IMR-90 (cell line): ENCODE results near the gene ANKRD26. TPM values are rescaled to one million over a fixed set of nuclear protein-coding genes. Genes with fewer than 3 reads are reported as not detected.

ENCODE experiments used
- ATAC-seq: fragments of 200-7000 bp; cut with Tn5 transposase; 2 replicates; pipeline ENCODE4 v1.9.1; 2020; ENCODE audit warnings: low read depth, mild to moderate bottlenecking, moderate library complexity
- BruUV-seq: library from RNA; stranded (reverse); fragments of 400-500 nt; replicated peaks from 2 replicates; lab custom pipeline; 2021; lab: Mats Ljungman, UMichigan
- CTCF ChIA-PET: fragments of 300-600 bp; formaldehyde crosslinking; extraction: SDS; loops from one replicate; lab custom pipeline; 2021; ENCODE audit warnings: antibody characterized with exemption; lab: Yijun Ruan, JAX
- POLR2A ChIA-PET: fragments of 300-600 bp; sonication (Branson Sonifier 250); formaldehyde crosslinking; loops from one replicate; lab custom pipeline; 2022; ENCODE audit warnings: antibody characterized with exemption; ENCODE audit not compliant: unreplicated experiment; lab: Charles Lee
- DNase-seq: peaks from one replicate; pipeline ENCODE4 v3.0.0; 2013
- H2AFZ ChIP-seq: replicated peaks from 2 replicates; pipeline ENCODE3; 2013; ENCODE audit warnings: low read length, mild to moderate bottlenecking; ENCODE audit not compliant: poor library complexity
- H2AK5ac ChIP-seq: 2 replicates; pipeline ENCODE4 v1.6.1; 2013; ENCODE audit warnings: low read depth, low read length, inconsistent platforms
- H2AK9ac ChIP-seq: replicated peaks from 2 replicates; pipeline ENCODE3; 2013; ENCODE audit warnings: mild to moderate bottlenecking, low read depth, low read length, moderate library complexity; ENCODE audit not compliant: poor library complexity
- H2BK120ac ChIP-seq: 2 replicates; pipeline ENCODE4 v1.6.1; 2013; ENCODE audit warnings: low read depth, low read length, inconsistent platforms
- H2BK15ac ChIP-seq: 3 replicates; pipeline ENCODE4 v1.6.1; 2013; ENCODE audit warnings: low read depth, low read length, inconsistent platforms
- H2BK20ac ChIP-seq: 2 replicates; pipeline ENCODE4 v1.6.1; 2013; ENCODE audit warnings: low read depth, mild to moderate bottlenecking, inconsistent platforms, low read length, moderate library complexity
- H2BK5ac ChIP-seq: 2 replicates; pipeline ENCODE4 v1.6.1; 2013; ENCODE audit warnings: mild to moderate bottlenecking, low read depth, low read length, inconsistent platforms; ENCODE audit not compliant: poor library complexity, severe bottlenecking
- H3K14ac ChIP-seq: replicated peaks from 2 replicates; pipeline ENCODE4 v1.6.1; 2013; ENCODE audit warnings: low read depth, low read length, inconsistent platforms
- H3K18ac ChIP-seq: 2 replicates; pipeline ENCODE4 v1.6.1; 2013; ENCODE audit warnings: low read depth, low read length, control low read depth
- H3K23ac ChIP-seq: 2 replicates; pipeline ENCODE4 v1.6.1; 2013; ENCODE audit warnings: low read depth, low read length, inconsistent platforms
- H3K27ac ChIP-seq: 2 replicates; pipeline ENCODE4 v1.5.1; 2013; ENCODE audit warnings: mild to moderate bottlenecking, control low read depth, low read length; ENCODE audit not compliant: insufficient read depth
- H3K27me3 ChIP-seq: 2 replicates; pipeline ENCODE4 v1.6.1; 2013; ENCODE audit warnings: low read length; ENCODE audit not compliant: control insufficient read depth, insufficient read depth
- H3K36me3 ChIP-seq: 2 replicates; pipeline ENCODE4 v1.6.1; 2013; ENCODE audit warnings: low read length, mixed read lengths; ENCODE audit not compliant: control insufficient read depth, insufficient read depth
- H3K4ac ChIP-seq: 2 replicates; pipeline ENCODE4 v1.6.1; 2013; ENCODE audit warnings: low read depth, low read length, inconsistent platforms
- H3K4me1 ChIP-seq: 2 replicates; pipeline ENCODE4 v1.6.1; 2013; ENCODE audit warnings: low read length, mixed read lengths; ENCODE audit not compliant: control insufficient read depth, insufficient read depth
- H3K4me2 ChIP-seq: 2 replicates; pipeline ENCODE4 v1.6.1; 2013; ENCODE audit warnings: low read depth, mild to moderate bottlenecking, control low read depth, low read length, moderate library complexity
- H3K4me3 ChIP-seq: 2 replicates; pipeline ENCODE4 v1.5.1; 2013; ENCODE audit warnings: low read depth, mild to moderate bottlenecking, control low read depth, low read length, moderate library complexity; ENCODE audit not compliant: insufficient read depth
- H3K56ac ChIP-seq: 2 replicates; pipeline ENCODE4 v1.6.1; 2013; ENCODE audit warnings: low read length, inconsistent platforms; ENCODE audit not compliant: insufficient read depth; ENCODE audit errors: extremely low read depth
- H3K79me1 ChIP-seq, 2 experiments: 2 replicates each; pipeline ENCODE4 v1.6.1; 2013; ENCODE audit warnings: low read length in 2 of 2, inconsistent platforms in 1 of 2, low read depth in 1 of 2
- H3K9ac ChIP-seq: 2 replicates; pipeline ENCODE4 v1.6.1; 2013; ENCODE audit warnings: low read depth, low read length, control low read depth
- H3K9me1 ChIP-seq: 2 replicates; pipeline ENCODE4 v1.6.1; 2013; ENCODE audit warnings: low read length, inconsistent platforms; ENCODE audit not compliant: insufficient read depth
- H3K9me3 ChIP-seq: 2 replicates; pipeline ENCODE4 v1.6.1; 2013; ENCODE audit warnings: low read length; ENCODE audit not compliant: control insufficient read depth, insufficient read depth
- H4K20me1 ChIP-seq: 2 replicates; pipeline ENCODE4 v1.6.1; 2013; ENCODE audit warnings: low read length, inconsistent platforms; ENCODE audit not compliant: insufficient read depth
- H4K5ac ChIP-seq: 2 replicates; pipeline ENCODE4 v1.6.1; 2013; ENCODE audit warnings: mild to moderate bottlenecking, low read depth, low read length, control low read depth
- H4K8ac ChIP-seq, 2 experiments: 2 replicates each; pipeline ENCODE4 v1.6.1; 2013; ENCODE audit warnings: low read depth in 2 of 2, low read length in 2 of 2, control low read depth in 1 of 2, inconsistent platforms in 1 of 2
- H4K91ac ChIP-seq: 2 replicates; pipeline ENCODE4 v1.6.1; 2013; ENCODE audit warnings: low read depth, low read length, inconsistent platforms; ENCODE audit not compliant: insufficient read depth
- CTCF ChIP-seq: conservative IDR thresholded peaks from 2 replicates; pipeline ENCODE4 v1.5.1; 2012; ENCODE audit warnings: mild to moderate bottlenecking, low read depth, low read length, improper control_type of control experiment
- FOS ChIP-seq: fragments of 150-350 bp; IDR thresholded peaks from 2 replicates; pipeline ENCODE4 v1.6.1; 2016; ENCODE audit warnings: low read depth, low read length
- MAZ ChIP-seq: IDR thresholded peaks from 2 replicates; pipeline ENCODE4 v1.6.1; 2012; ENCODE audit warnings: low read depth, mild to moderate bottlenecking, low read length, improper control_type of control experiment, moderate library complexity, borderline replicate concordance
- POLR2A ChIP-seq: IDR thresholded peaks from 2 replicates; pipeline ENCODE4 v1.6.1; 2012; ENCODE audit warnings: mild to moderate bottlenecking, low read depth, low read length
- RAD21 ChIP-seq: IDR thresholded peaks from 2 replicates; pipeline ENCODE4 v1.6.1; 2012; ENCODE audit warnings: low read length, improper control_type of control experiment
- RCOR1 ChIP-seq: IDR thresholded peaks from 2 replicates; pipeline ENCODE4 v1.6.1; 2012; ENCODE audit warnings: mild to moderate bottlenecking, low read length, improper control_type of control experiment; ENCODE audit not compliant: insufficient replicate concordance
- WGBS, 2 experiments: methylation state at CpG; one replicate each; pipeline versions ENCODE4 v1.1.5 to v1.1.7; 2013; ENCODE audit warnings: missing lambda C conversion rate in 2 of 2; ENCODE audit not compliant: insufficient read length in 1 of 2; ENCODE audit errors: extremely low coverage in 2 of 2; 5-methylcytosine and 5-hydroxymethylcytosine counted together
- dilution Hi-C: fragments of 300-500 bp; cut with HindIII; formaldehyde crosslinking; loops from one replicate; pipeline ENCODE4 v1.14.3; 2018; ENCODE audit warnings: low sequenced_read_pairs; ENCODE audit not compliant: unreplicated experiment
- in situ Hi-C: fragments of 300-500 bp; cut with MboI; formaldehyde crosslinking; loops from 3 replicates; pipeline ENCODE4 v1.14.3; 2019; ENCODE audit warnings: low sequenced_read_pairs, inconsistent platforms, mixed read lengths
- intact Hi-C: fragments of 100-400 bp; cut with micrococcal nuclease; formaldehyde crosslinking; loops from 2 replicates; pipeline ENCODE4 v1.10.0; 2022
- polyA plus RNA-seq, 3 experiments: library from polyadenylated mRNA; depleted of rRNA; stranded (reverse); fragments of >200 nt; gene quantifications; 2 replicates each; pipeline ENCODE4 v1.2.3, GENCODE V29; 2012; ENCODE audit warnings: low replicate concordance in 1 of 3
- total RNA-seq: library from RNA; depleted of rRNA; stranded (reverse); fragments of >200 nt; gene quantifications from 2 replicates; pipeline ENCODE4 v1.2.3, GENCODE V29; 2012

Gene ANKRD26
- total and polyA plus RNA-seq, 2 of the 4 experiments (the other 2 are of a cell fraction) = 1.3 to 4.8 TPM

GRCh38 chr10:27038168-27038567 is 62.1 kb downstream of the ANKRD26 start:
- no peak overlapping the region for H3K27ac ChIP-seq
- DNase-seq (no peak), ATAC-seq (no peak)
- no TSS peak for BruUV-seq
- H4K20me1 ChIP-seq = no peaks in the 10 kb centered on the region
- H3K4me1 ChIP-seq = peaks cover 6% of the 10 kb centered on the region; the same call in 1 of the 2 replicates
- H3K36me3 ChIP-seq = peaks cover 11% of the 10 kb centered on the region
- no peaks in the 10 kb centered on the region for H3K79me1 ChIP-seq
- intact Hi-C loops = no loop called here
- H3K18ac ChIP-seq = no peak overlapping the region
- no peak overlapping the region for H3K56ac ChIP-seq
- ChIA-PET CTCF (no interaction called here), POLR2A (no interaction called here)
- TF ChIP-seq RAD21 (no peak), RCOR1 (no peak), MAZ (no peak), CTCF (no peak), POLR2A (no peak), FOS (no peak)
- H2AK5ac ChIP-seq = no peak overlapping the region
- H3K23ac ChIP-seq = no peak overlapping the region
- H4K91ac ChIP-seq = no peak overlapping the region
- no peak overlapping the region for H3K4ac ChIP-seq
- H3K14ac ChIP-seq = no peak overlapping the region
- H2AK9ac ChIP-seq = no peak overlapping the region
- no peak overlapping the region for H4K8ac ChIP-seq
- H2AFZ ChIP-seq = no peak overlapping the region
- H4K5ac ChIP-seq = no peak overlapping the region
- no peak overlapping the region for H3K4me2 ChIP-seq
- no peak overlapping the region for H3K9ac ChIP-seq
- dilution Hi-C loops = no loop called here
- no CpG with 5 or more reads among the region's 5 CpGs for WGBS, 2 experiments
- H2BK120ac ChIP-seq = no peak overlapping the region
- no peak overlapping the region for H2BK15ac ChIP-seq
- H3K9me1 ChIP-seq = 0 out of 2 replicates have a peak, but pooled peaks cover 3% of the 10 kb centered on the region
- in situ Hi-C loops = no loop called here
- no peak overlapping the region for H2BK5ac ChIP-seq
- no peaks in the 10 kb centered on the region for H3K27me3 ChIP-seq
- no peak overlapping the region for H2BK20ac ChIP-seq
- H3K9me3 ChIP-seq = no peaks in the 10 kb centered on the region
- no peak overlapping the region for H3K4me3 ChIP-seq
